ENCODE measurements around the gene AATF.

GRCh38 chr17:37047631-37048104 is 98.9 kb downstream of the AATF start:
- no peak for TF ChIP-seq ATF3 (CRISPR knock-in tag; conservative IDR thresholded peaks at IDR 0.05)
- no peak for TF ChIP-seq USF2 (CRISPR knock-in tag; IDR thresholded peaks at IDR 0.05)
- TF ChIP-seq, protein P1, sequence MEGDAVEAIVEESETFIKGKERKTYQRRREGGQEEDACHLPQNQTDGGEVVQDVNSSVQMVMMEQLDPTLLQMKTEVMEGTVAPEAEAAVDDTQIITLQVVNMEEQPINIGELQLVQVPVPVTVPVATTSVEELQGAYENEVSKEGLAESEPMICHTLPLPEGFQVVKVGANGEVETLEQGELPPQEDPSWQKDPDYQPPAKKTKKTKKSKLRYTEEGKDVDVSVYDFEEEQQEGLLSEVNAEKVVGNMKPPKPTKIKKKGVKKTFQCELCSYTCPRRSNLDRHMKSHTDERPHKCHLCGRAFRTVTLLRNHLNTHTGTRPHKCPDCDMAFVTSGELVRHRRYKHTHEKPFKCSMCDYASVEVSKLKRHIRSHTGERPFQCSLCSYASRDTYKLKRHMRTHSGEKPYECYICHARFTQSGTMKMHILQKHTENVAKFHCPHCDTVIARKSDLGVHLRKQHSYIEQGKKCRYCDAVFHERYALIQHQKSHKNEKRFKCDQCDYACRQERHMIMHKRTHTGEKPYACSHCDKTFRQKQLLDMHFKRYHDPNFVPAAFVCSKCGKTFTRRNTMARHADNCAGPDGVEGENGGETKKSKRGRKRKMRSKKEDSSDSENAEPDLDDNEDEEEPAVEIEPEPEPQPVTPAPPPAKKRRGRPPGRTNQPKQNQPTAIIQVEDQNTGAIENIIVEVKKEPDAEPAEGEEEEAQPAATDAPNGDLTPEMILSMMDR (IDR thresholded peaks at IDR 0.05), result peak; percentile 85

All from WTC11 (cell line).